GM15510 (cell line): ENCODE measurements around the gene TRIM25.

Source experiments
- POLR2A ChIP-seq: IDR thresholded peaks from 3 replicates; pipeline ENCODE4 v1.6.1; 2011; ENCODE audit warnings: borderline replicate concordance; ENCODE audit not compliant: insufficient read length; ENCODE audit errors: extremely low read depth

TRIM25 gene

DNA sequence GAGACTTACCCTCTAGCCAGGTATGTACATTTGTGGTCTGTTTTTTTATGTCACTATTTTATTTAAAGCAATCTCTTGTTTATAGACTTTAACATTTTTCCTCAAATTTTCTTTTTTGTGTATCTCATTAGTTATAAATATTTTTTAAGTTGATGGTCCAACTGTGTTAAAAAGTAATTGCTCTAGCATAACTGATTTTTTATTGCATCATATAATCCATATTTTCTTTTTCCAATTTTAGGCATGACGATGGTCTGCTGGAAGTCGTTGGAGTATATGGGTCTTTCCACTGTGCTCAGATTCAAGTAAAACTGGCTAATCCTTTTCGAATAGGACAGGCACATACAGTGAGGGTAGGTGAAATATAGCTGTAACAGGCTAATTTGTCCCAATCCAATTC, 52.0 kb downstream of the TRIM25 start:
- TF ChIP-seq POLR2A = no peak

GRCh38 chr17:56851008-56851407, 62.8 kb downstream of the TRIM25 start:
- no peak for TF ChIP-seq POLR2A

GRCh38 chr17:56850591-56850990, 63.3 kb downstream of the TRIM25 start:
- TF ChIP-seq POLR2A = no peak

DNA sequence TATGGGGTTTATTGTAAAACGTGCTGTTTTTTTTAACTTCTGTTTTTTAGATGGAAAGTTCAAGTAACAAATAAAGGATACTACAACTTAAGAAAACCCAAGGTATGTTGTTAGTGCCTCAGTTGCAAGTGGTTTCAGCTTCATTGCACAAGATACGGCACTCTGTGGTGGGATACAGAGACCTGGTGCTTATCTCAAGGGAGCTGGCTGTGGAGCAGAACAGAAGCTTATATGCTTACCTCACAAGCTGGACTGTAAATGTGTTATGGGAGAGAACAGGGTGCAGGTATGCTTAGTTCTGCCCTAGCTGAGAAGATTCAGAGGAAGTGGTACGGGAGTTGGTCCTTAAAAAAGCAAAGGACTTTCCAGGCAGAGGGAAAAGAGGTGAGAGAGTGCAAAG, 64.7 kb downstream of the TRIM25 start:
- TF ChIP-seq POLR2A = no peak

- TF ChIP-seq POLR2A = no peak
These were observed 66.7 kb downstream of the TRIM25 start for GRCh38 chr17:56847106-56847505.

DNA sequence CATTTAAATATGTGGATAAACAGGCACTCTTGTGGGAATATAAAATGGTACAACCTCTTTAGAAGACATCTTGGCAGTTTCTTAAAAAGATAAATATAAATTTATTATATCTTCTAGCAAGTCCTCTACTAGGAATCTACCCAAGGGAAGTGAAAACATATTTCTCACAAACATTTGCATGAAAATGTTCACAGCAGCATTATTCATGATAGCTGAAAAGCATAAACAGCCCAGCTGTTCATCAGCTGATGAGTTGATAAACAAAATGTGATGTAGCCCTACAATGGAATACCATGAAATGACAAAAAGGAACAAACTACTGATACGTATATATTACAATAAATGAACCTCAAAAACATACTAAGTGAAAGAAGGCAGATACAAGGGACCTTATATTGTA, 67.9 kb downstream of the TRIM25 start:
- TF ChIP-seq POLR2A = no peak

DNA sequence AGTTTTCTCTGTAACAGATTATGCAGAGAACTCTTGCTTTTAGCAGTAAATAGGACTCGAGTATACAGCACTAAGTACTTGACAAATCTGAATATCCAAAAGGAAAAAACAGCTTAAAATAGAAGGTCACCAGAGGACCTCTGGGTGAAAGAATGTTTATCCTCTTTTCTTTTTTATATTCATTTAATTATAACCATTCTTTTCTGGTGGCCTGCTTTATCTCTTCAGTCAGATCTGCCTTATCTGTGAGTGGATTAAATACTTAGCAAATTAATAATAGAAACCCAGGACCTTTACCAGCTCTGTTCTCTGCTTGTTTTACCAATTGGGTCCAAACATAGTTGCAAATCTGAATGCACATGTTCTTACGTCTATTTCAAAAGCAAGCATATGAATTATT, 71.3 kb downstream of the TRIM25 start:
- no peak for TF ChIP-seq POLR2A

DNA sequence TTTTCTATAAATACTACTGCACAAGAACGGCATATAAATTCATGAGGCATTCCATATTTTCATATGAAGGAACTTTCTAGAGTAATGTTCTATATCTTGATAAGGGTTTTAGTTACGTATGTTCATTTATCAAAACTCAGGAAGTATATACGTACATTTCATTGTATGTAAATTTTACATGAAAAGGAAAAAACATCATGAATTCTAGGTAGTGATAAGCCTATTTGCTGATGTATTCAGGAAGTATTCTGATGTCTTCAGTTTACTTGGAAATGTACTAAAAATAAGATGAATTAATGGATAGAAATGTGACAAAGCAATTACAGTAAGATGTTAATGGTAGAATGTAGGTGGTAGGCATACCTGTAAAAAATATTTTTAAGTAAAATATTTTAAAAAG, 75.2 kb downstream of the TRIM25 start:
- no peak for TF ChIP-seq POLR2A
